Measurements from ENCODE around the gene IDUA. TPM values are rescaled to one million over a fixed set of nuclear protein-coding genes. Genes with fewer than 3 reads are reported as not detected.

IDUA gene
- total and polyA plus RNA-seq, 2 of the 4 experiments (the other 2 are of a cell fraction): 0.72 to 12.5 TPM

DNA sequence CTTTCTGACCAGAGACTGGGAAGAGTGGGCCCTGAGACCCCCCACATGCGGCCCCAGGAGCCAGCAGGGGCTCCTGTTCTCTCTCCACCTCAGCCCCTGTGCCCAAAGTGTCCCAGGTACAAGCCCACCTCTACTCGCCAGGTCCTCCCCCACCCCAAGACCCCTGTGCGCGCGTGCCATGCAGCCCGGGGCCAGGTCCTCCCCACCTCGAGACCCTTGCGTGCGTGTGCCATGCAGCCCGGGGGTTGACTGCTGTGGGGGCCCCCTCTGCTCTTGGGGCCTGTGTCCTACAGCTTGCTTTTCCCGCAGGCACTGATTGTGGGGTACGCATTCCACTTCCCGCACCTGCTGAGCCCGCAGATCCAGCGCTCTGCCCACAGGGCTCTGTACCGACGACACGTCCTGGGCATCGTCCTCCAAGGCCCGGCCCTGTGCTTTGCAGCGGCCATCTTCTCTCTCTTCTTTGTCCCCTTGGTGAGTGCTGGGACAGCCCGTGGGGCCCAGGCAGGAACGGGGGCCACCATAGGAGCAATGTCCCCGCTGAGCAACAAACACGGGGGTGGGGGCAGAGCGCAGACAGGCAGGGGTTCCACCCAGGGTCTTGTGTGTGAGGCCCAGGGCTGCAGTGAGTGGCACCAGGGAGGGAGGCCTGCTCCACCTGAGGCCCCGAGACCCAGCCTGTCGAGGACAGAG lies 33.8 kb upstream of the IDUA start:
- H2AK5ac ChIP-seq (ENCODE audit: low read depth, low read length): no peak overlapping the region
- H3K27me3 ChIP-seq (ENCODE audit: control insufficient read depth, insufficient read depth, low read length): no peaks in the 10 kb centered on the region
- H2BK15ac ChIP-seq (ENCODE audit: low read depth, low read length): no peak overlapping the region
- no peak overlapping the region for H2BK120ac ChIP-seq (ENCODE audit: low read depth, low read length)
- no peak overlapping the region for H4K91ac ChIP-seq (ENCODE audit: insufficient read depth, low read depth, low read length)
- no peak overlapping the region for H2AFZ ChIP-seq (replicated peaks; ENCODE audit: low read length, poor library complexity)
- WGBS, 2 experiments (ENCODE audit: extremely low coverage in 2 of 2, insufficient read length in 1 of 2): 94% methylated on average over 21 of the region's 28 CpGs; no CpG with 5 or more reads in 1 of the 2 experiments
- intact Hi-C loops (cut with micrococcal nuclease) (no loop called here), dilution Hi-C loops (cut with HindIII; ENCODE audit: low sequenced_read_pairs, unreplicated experiment) (no loop called here), in situ Hi-C loops (cut with MboI; ENCODE audit: low sequenced_read_pairs) (no loop called here)
- H3K4me2 ChIP-seq (ENCODE audit: low read depth, low read length): no peak overlapping the region
- peaks cover 7% of the 10 kb centered on the region; the same call in 1 of the 2 replicates for H4K20me1 ChIP-seq (ENCODE audit: insufficient read depth, low read length)
- H3K23ac ChIP-seq (ENCODE audit: low read depth, low read length): no peak overlapping the region
- POLR2A ChIA-PET (ENCODE audit: unreplicated experiment): no interaction called here
- H3K79me1 ChIP-seq (ENCODE audit: low read depth in 1 of 2, low read length in 2 of 2): no peaks in the 10 kb centered on the region
- 0 out of 2 replicates have a peak, but pooled peaks cover 5% of the 10 kb centered on the region for H3K9me1 ChIP-seq (ENCODE audit: insufficient read depth, low read length)
- H3K9me3 ChIP-seq (ENCODE audit: control insufficient read depth, insufficient read depth, low read length): no peaks in the 10 kb centered on the region
- H2BK5ac ChIP-seq (ENCODE audit: low read depth, low read length, poor library complexity, severe bottlenecking): no peak overlapping the region
- no peak for ATAC-seq (ENCODE audit: low read depth)
- no peak overlapping the region for H3K4me3 ChIP-seq (ENCODE audit: insufficient read depth, low read depth, low read length)
- no peak overlapping the region for H3K4ac ChIP-seq (ENCODE audit: low read depth, low read length)
- H4K5ac ChIP-seq (ENCODE audit: low read depth, low read length): no peak overlapping the region
- TF ChIP-seq, protein P1, sequence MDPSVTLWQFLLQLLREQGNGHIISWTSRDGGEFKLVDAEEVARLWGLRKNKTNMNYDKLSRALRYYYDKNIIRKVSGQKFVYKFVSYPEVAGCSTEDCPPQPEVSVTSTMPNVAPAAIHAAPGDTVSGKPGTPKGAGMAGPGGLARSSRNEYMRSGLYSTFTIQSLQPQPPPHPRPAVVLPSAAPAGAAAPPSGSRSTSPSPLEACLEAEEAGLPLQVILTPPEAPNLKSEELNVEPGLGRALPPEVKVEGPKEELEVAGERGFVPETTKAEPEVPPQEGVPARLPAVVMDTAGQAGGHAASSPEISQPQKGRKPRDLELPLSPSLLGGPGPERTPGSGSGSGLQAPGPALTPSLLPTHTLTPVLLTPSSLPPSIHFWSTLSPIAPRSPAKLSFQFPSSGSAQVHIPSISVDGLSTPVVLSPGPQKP (IDR thresholded peaks at IDR 0.05; ENCODE audit: borderline replicate concordance, low read depth, low read length): no peak
- TF ChIP-seq RCOR1 (IDR thresholded peaks at IDR 0.05; ENCODE audit: insufficient replicate concordance, low read length): no peak
- TF ChIP-seq, protein P2, sequence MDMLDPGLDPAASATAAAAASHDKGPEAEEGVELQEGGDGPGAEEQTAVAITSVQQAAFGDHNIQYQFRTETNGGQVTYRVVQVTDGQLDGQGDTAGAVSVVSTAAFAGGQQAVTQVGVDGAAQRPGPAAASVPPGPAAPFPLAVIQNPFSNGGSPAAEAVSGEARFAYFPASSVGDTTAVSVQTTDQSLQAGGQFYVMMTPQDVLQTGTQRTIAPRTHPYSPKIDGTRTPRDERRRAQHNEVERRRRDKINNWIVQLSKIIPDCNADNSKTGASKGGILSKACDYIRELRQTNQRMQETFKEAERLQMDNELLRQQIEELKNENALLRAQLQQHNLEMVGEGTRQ (IDR thresholded peaks at IDR 0.05; ENCODE audit: low read depth, low read length): no peak
- TF ChIP-seq MAFK (IDR thresholded peaks at IDR 0.05; ENCODE audit: low read depth, low read length): no peak
- TF ChIP-seq FOS (IDR thresholded peaks at IDR 0.05; ENCODE audit: low read depth, low read length): no peak
- no peak for TF ChIP-seq MXI1 (IDR thresholded peaks at IDR 0.05; ENCODE audit: borderline replicate concordance, low read depth, low read length)
- no peak for TF ChIP-seq CHD1 (IDR thresholded peaks at IDR 0.05; ENCODE audit: low read depth, low read length)
- no peak for TF ChIP-seq RFX5 (IDR thresholded peaks at IDR 0.05; ENCODE audit: low read depth, low read length)
- no peak for TF ChIP-seq BHLHE40 (IDR thresholded peaks at IDR 0.05; ENCODE audit: low read depth, low read length)
- TF ChIP-seq RAD21 (IDR thresholded peaks at IDR 0.05; ENCODE audit: low read length): no peak
- no peak for TF ChIP-seq SMC3 (IDR thresholded peaks at IDR 0.05; ENCODE audit: low read depth, low read length)
- TF ChIP-seq POLR2A (IDR thresholded peaks at IDR 0.05; ENCODE audit: low read depth, low read length): no peak
- no peak for TF ChIP-seq NFE2L2 (IDR thresholded peaks at IDR 0.05; ENCODE audit: low read depth, low read length)
- TF ChIP-seq, protein P3, sequence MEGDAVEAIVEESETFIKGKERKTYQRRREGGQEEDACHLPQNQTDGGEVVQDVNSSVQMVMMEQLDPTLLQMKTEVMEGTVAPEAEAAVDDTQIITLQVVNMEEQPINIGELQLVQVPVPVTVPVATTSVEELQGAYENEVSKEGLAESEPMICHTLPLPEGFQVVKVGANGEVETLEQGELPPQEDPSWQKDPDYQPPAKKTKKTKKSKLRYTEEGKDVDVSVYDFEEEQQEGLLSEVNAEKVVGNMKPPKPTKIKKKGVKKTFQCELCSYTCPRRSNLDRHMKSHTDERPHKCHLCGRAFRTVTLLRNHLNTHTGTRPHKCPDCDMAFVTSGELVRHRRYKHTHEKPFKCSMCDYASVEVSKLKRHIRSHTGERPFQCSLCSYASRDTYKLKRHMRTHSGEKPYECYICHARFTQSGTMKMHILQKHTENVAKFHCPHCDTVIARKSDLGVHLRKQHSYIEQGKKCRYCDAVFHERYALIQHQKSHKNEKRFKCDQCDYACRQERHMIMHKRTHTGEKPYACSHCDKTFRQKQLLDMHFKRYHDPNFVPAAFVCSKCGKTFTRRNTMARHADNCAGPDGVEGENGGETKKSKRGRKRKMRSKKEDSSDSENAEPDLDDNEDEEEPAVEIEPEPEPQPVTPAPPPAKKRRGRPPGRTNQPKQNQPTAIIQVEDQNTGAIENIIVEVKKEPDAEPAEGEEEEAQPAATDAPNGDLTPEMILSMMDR (conservative IDR thresholded peaks at IDR 0.05; ENCODE audit: low read depth, low read length): no peak
- no peak for TF ChIP-seq MAZ (IDR thresholded peaks at IDR 0.05; ENCODE audit: borderline replicate concordance, low read depth, low read length)
- TF ChIP-seq CEBPB (IDR thresholded peaks at IDR 0.05; ENCODE audit: low read depth, low read length): no peak
- H3K18ac ChIP-seq (ENCODE audit: low read depth, low read length): no peak overlapping the region
- no peak overlapping the region for H3K27ac ChIP-seq (ENCODE audit: insufficient read depth, low read length)
- no peaks in the 10 kb centered on the region for H3K4me1 ChIP-seq (ENCODE audit: control insufficient read depth, insufficient read depth, low read length)
- H4K8ac ChIP-seq (ENCODE audit: low read depth in 2 of 2, low read length in 2 of 2): no peak overlapping the region
- H2AK9ac ChIP-seq (replicated peaks; ENCODE audit: low read depth, low read length, poor library complexity): peak overlapping the region; percentile 37
- no TSS peak for BruUV-seq (replicated peaks)
- CTCF ChIA-PET: no interaction called here
- no peak overlapping the region for H3K14ac ChIP-seq (replicated peaks; ENCODE audit: low read depth, low read length)
- peaks cover 13% of the 10 kb centered on the region for H3K36me3 ChIP-seq (ENCODE audit: control insufficient read depth, insufficient read depth, low read length)
- no peak overlapping the region for H3K56ac ChIP-seq (ENCODE audit: extremely low read depth, insufficient read depth, low read length)
- DNase-seq: no peak
- H2BK20ac ChIP-seq (ENCODE audit: low read depth, low read length): no peak overlapping the region
- H3K9ac ChIP-seq (ENCODE audit: low read depth, low read length): no peak overlapping the region
